Measurements from ENCODE around the gene TMEM39A.

DNA sequence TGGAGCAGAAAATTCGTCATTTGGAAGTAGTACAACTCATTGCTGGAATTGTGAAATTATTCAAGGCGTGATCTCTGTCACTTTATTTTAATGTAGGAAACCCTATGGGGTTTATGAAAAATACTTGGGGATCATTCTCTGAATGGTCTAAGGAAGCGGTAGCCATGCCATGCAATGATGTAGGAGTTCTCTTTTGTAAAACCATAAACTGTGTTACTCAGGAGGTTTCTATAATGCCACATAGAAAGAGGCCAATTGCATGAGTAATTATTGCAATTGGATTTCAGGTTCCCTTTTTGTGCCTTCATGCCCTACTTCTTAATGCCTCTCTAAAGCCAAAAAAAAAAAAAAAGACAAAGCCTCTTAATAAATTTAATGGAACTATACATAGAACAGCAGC lies 29.4 kb upstream of the TMEM39A start:
- no peak for TF ChIP-seq CTCF (IDR thresholded peaks at IDR 0.05)
- TF ChIP-seq POLR2A (IDR thresholded peaks at IDR 0.05) = no peak

Measured in esophagus squamous epithelium (tissue), 4 donors.